HG02763 (cell line): ENCODE results near the gene DEPDC7.
"Not testable (repeated sequence)": the region's sequence is repeated elsewhere in the genome, so short reads cannot be mapped to it uniquely, and the experiment has no call there.

Experiments
- ATAC-seq: cut with Tn5 transposase; IDR thresholded peaks from one replicate; pipeline ENCODE4 v1.9.1; 2021; ENCODE audit warnings: mild to moderate bottlenecking, moderate library complexity; ENCODE audit not compliant: unreplicated experiment

The DEPDC7 gene

DNA sequence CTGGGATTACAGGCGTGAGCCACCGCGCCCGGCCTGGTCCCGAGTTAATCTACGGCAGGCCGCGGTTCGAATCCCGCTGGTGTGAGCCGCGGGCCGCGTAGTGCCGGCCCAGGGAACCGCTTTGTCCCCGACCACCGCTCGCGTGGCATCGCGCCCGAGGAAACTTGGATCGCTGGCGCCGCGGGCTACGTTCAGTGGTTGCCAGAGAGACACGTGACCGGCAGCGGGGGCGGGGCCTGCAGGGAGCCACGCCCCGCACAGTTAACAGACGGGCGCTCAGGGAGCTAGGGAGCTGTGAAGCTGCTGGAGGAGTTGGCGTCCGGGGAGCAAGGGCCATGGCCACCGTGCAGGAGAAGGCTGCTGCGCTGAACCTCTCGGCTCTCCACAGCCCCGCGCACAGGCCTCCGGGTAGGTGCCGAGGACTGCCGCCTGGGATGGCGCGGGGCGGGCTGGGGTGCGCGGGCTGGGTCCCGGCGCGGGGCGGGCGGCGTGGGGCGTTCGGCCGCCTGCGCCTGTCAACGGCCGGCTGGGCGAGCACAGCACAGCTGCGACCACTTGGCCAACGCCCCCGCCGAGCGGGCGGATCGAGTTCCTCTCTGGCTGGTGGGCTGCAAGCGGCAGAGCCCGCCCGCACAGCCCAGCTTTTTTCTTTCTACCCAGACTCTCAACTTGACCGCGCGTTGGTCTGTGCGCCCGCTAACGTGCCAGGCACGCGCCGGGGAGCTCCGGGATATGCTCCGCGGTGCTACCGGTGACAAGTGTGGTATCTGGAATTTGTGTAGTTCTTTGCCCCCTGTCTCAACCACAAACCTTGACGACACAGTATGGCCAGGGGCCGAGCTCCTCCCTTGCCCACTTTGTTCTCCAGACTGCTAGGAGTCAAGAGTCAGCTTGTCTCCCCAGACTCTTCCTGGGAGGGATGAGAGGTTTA is at the start of gene DEPDC7:
Gene DEPDC7 (plus strand): TSS at position 258 of the 931 bp plus-strand sequence. CDS start 78 bp downstream, at position 336.
- ATAC-seq: peak; percentile 60

DNA sequence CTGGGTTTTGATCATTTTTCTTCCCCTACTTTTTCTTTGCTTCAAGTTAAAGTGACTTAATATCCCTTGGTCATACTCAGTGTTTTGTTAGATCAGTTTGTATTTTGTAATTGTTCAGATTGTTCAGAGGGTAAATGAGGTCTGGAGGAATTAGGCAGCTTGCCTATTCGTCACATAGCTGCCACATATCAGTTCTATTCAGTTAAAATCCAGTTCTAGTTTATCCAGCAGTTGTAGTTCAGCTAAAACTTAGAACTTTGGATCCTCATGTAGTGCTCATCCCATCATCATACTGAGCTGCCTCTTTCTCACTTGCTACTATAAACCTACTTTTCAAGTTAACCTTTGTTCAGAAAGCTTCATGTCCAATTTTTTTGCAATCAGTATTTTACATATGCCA is 47.1 kb upstream of the DEPDC7 start:
- ATAC-seq: no peak

DNA sequence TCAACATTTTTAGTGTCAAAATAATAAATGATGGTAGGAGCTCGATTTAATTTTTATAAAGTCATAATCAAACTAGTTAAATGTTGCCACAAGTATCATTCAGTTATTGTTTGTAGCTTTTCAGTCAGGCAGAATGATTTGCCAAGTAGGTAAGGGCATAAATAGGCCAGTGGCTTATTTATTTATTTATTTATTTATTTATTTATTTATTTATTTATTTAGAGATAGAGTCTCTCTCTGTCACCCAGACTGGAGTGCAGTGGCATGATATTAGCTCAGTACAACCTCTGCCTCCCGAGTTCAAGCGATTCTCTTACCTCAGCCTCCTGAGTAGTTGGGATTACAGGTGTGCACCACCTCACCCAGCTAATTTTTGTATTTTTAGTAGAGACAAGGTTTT is 43.4 kb upstream of the DEPDC7 start:
- not testable (repeated sequence) for ATAC-seq

DNA sequence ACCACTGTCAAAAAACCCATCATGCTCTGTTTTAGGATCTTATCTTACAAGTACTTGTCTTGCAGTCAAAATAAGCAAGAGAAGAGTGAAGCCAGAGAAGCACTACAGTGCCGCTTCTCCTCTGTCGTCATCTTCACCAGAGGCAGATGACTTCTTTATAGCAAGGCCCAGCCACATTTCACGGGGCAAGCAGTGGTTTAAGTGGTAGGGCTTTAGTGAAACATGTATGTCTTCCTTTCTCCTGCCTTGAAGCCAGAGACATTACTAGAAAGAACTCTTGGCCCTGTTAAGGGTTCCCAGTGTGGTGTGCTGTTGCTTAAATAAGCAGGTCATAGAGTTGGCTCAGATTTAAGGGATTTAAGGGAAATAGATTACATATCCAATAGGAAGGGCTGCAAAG is 42.9 kb upstream of the DEPDC7 start:
- no peak for ATAC-seq

DNA sequence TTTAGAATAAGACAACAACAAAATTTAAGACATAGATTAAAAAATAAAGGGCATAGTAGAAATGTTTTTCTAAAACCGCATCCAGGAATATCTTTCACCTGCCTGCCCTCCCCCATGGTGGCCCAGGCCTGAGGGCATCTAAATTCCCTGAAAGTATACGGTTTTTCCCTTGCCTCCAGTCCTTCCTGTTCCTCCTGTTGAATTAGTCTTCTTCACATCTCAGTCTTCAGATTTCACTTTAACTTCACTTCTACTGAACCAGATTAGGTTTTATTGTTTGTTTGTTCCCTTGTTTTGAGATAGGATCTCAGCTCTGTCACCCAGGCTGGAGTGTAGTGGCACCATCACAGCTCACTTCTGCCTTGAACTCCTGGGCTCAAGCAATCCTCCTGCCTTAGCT is 33.1 kb upstream of the DEPDC7 start:
- no peak for ATAC-seq

DNA sequence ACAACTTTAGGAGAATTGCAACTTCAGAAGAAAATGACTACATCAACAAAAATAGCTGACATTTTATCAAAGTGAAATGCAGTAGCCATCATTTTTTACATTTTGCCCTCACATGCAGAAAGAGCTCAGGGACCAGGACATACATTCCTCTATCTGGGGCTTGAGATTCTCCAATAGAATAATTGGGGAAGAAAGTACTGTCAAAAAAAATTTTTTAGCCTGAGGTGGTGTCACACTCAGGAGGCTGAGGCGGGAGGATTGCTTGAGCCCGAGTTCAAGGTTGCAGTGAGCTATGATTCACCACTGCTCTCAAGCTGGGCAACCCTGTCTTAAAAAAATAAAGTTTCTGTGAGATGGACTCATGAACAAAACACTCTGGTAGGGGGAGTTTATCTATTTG is 32.2 kb upstream of the DEPDC7 start:
- ATAC-seq: no peak

DNA sequence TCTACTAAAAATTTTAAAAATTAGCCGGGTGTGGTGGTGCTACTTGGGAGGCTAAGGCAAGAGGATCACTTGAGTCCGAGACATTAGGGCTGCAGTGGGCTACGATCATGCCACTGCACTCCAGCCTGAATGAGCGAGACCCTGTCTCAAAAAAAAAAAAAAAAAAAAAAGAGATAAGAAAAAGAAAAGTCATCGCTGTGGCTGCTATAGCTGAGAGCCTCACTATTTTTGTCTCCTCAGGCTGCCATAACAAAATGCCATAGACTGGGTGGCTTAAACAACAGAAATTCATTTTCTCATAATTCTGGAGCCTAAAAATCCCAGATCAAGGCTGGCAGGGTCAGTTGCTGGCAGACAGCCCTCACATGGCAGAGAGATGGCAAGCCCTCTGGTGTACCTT is 30.1 kb upstream of the DEPDC7 start:
- no peak for ATAC-seq

DNA sequence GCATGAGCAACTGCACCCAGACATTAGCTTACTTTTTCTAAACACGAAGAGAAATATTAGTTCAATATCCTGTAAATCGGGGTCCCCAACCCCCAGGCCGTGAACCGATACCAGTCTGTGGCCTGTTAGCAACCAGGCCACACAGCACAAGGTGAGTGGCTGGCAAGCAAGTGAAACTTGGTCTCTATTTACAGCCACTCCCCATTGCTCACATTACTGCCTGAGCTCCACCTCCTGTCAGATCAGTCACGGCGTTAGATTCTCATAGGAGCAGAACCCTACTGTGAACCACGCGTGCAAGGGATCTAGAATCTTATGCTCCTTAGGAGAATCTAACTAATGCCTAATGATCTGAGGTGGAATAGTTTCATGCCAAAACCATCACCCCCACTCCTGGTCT is 27.8 kb upstream of the DEPDC7 start:
- ATAC-seq: no peak

DNA sequence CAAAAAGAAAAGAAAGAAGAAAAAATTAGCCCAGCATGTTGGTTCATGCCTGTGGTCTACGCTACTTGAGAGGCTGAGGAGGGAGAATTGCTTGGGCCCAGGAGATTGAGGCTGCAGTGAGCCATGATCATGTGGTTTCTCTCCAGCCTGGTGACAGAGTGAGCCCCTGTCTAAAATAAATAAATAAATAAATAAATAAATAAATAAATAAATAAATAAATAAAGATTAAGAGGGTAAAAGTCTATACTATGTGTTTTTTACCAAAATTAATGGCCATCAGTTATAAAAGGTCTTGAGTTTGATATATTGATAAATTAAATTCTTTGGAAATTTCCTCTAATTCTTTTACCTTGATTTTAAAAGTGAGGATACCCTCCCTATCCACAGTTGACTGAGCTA is 25.2 kb upstream of the DEPDC7 start:
- no peak for ATAC-seq

DNA sequence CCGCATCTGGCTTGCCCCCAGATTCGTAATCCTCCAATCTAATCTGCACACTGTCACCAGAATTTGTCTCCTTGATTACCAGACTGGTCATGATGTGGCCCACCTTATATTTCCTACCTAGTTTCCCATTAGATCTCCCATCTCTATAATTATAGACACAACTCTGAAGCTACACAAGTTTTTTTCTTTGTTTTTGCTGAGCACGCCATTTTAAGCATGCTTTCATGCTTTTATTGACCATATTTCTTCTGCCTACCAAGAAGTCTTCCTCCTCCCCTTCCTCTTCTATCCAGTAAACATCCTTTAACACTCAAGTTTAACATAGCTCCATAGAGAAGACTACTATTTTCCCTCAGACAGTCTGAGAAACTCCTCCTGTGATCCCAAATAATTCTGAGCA is 24.3 kb upstream of the DEPDC7 start:
- no peak for ATAC-seq

DNA sequence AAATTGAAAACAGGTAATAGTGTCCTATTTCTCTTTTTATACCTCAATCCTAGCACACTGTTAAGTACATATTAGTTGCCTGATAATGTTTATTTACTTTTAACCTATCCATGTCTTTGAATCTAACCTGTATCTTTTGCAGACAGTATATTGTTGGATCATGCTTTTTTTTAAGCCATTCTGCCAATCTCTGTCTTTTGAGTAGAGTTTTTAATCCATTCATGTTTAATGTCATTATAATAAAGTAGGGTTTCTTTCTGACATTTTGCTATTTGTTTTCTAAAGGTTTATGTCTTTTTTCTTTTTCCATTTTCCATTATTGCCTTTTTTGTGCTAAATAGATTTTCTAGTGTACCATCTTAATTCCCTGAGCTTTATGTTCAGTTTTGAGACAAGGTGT is 23.8 kb upstream of the DEPDC7 start:
- no peak for ATAC-seq

DNA sequence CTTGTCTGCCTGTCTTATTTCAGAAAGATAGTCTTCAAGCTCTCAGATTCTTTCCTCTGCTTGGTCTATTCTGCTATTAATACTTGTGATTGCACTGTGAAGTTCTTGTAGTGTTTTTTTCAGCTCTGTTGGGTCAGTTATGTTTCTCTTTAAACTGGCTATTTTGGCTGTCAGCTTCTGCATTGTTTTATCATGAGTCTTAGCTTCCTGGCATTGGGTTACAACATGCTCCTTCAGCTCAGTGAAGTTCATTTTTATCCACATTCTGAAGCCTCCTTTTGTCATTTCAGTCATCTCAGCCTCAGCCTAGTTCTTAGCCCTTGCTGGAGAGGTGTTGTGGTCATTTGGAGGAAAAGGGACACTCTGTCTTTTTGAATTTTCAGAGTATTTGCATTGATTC is 15.5 kb upstream of the DEPDC7 start:
- ATAC-seq: no peak

DNA sequence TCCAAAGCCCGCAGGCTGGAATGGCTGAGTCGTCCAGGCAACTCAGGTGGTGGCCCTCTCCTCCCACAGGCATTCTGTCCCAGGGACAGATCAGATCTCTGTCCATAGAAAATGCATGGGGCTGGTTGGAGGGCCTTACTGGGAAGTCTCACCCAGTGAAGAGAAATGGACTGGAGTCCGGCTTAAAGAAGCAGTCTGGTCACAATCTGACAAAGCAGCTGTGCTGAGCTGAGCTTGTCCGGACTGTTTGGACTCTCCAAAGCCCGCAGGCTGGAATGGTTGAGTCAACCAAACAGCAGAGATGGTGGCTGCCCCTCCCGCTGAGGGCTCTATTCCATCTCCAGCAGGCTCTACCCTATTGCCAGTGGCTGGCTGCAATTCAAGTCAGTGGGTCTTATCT is 14.4 kb upstream of the DEPDC7 start:
- no peak for ATAC-seq

DNA sequence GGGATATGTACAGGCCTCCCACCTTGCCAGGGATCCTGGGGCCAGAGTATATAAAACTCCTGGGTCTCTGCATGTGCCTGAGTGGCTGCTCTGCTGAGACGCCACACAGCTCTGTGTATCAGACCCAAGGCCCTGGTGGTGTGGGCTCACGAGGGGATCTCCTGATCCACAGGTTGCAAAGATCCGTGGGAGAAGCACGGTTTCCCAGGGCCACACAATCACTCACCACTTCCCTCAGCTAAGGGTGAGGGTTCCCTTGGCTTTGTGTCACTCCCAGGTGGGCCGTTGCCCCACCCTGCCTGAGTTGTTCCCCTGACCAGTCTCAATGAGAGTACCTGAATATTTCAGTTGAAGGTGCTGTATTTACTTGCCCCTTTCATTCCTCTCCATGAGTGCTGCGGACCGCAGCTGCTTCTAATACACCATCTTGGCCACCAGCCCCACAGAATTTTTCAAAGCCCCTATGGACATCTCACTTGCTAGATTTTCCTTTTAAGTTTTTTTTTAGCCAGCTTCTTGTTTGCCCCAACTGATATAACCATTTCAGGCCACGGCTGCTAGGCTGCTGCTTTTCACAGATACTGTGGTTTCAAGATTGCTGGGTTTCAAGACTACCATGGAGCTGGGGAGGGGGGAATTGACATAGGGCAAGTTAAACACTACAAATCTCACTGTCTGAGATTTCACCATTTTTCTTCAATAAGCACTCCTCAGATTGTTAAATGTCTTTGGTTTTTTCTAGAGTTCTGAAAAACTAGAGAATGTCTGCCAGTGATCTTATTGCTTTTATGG is 13.7 kb upstream of the DEPDC7 start:
- ATAC-seq: no peak

DNA sequence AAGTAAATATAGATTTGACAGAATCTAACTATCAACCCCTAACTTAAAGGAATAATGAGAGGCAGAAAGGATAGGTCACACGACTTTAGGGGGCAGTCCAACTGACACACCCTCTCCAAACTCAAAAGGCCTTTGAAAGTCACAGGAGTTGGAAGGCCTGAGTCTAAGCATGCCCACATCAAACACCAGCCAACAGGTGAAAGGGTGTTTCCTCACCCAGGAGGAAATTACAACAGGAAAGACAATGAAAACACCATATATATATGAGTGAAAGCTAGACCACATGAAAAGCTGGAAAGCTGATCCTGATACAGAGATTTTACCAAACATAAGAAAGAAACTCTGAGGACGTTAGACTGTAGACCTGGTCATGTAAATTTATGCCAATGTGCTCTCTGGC is 10.5 kb upstream of the DEPDC7 start:
- ATAC-seq: no peak

DNA sequence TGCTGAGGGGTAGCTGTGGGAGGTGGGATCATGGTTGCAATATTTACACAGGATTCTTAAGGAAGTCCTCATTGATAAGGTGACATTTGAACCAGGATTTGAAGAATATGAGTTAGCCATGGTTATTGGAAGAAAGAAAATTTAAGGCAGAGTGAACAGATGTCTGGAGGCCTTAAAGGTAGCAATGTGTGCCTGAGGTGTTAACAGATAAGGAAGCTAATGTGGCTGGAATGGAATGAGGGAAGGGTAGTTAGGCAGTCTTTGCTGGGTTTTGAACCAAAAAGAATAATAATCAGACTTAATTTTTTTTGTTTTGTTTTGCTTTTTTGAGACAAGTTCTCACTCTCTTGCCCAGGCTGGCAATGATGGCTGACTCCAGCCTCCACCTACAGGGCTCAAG is 9.7 kb upstream of the DEPDC7 start:
- no peak for ATAC-seq

DNA sequence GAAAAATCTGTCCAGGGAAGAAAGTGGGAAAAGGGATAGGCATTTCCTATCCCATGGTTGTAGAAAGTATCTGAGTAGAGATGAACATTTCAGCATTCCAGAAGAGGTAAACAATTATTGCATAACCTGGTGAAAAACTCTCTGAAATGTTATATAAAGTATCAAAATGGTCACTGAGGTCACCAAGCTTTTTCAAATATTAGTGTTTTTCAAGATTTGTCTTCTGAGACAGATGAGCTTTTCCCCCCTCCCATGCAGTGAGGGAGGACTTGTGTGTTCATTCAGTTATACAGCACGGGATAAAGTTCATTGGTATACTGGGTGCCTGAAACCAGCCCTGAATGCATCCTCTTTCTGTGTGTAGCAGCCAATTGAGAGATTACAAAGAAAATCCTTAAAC is 1.9 kb upstream of the DEPDC7 start:
- no peak for ATAC-seq

DNA sequence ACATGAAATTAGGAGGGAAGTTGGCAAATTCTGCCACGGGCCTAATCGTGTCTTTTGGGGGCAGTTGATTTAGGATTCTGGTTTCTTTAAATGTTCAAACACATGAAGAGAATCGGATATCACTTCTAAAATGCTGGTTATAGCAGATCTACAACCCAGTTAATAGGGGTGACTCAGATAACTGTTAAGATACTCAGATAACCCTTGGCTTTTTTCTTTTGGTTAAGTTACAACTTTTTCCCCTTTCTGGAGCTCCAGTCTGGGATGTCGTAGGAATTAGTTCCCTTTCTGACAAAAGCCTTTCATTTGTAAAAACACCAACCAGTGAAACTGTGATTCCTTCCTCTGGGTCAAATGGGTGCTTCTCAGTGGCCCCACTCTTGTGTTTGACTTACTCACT is 976 bp downstream of the DEPDC7 start:
- ATAC-seq: no peak

DNA sequence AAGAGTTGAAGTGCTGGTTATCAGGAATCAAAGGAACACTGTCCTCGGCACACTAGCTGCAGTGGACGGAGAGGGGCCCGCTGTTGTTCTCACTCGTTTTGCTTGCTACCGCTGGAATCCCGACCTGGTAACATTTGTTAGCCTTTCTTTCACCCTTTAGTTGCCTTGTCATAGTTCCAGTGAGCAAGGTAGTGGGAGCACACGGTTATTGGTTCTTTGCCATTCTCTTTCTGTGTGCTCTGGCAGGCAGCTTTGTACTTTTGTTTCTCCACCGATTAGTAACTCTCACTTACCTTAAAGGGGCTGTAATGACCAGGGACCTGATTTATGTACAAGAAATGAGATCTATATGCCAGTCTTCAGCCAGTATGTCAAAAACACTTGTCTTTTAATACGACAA is 1.8 kb downstream of the DEPDC7 start:
- no peak for ATAC-seq

DNA sequence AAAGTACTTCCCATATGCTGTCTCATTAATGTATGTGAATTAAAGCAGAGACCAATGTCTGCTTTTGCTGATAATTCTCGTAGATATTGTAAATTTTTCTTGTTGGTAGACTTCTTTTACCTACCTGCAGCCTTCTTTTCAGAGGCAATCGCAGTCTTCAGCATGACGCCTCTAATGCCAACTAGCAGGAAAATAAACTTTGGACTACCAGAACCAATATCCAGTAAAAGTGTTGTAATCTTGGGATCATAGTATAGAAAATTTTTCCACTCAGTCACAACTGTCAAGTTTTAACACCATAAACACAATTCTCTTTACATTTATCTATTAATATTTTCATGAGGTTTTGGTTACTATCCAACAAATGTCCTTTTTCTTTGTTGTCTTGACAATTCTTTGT is 2.3 kb downstream of the DEPDC7 start:
- no peak for ATAC-seq

DNA sequence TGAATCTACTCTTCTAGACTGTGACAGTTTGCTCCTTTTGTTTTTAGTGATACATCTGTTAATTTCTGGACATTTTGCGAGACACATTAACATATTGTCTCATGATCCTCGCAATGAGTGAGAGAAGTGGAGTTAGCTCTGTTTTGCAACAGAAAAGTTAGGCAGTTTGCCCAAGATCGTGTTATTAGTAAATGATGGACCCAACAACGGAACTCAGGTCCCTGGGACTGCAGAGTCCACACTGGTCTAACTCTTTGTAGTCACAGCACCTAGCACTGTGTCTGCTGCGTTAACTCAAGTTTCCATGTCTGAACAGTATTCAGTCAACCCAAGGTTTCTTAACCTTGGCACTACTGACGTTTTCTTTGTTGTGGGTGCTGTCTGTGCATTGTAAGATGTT is 3.2 kb downstream of the DEPDC7 start:
- no peak for ATAC-seq

DNA sequence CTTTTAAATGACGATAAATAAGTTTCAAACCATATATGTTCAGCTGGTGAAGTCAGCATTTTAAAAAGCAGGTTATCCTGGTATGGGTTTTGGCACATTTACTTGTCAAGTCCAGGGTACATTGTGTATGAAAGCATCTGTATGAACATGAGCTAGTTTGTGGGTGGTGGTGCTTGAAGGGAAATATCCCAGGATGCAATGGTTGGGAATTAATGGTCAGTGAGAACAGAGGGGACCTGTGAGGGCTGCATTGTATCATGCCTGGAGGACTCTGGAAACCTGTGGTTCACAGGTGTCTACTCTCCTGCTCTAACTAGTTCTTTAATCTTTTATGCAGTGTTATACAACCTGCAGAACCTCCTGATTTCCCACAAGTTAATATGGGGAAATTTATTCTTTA is 5.8 kb downstream of the DEPDC7 start:
- ATAC-seq: no peak
